Suprapubic skin (tissue), 4 donors: Measurements from ENCODE around the gene GATAD2A. TPM values are rescaled to one million over a fixed set of nuclear protein-coding genes. Genes with fewer than 3 reads are reported as not detected.
A peak's percentile ranks its signal among the peaks of the same experiment; 100 is the strongest.

Experiments used
- DNase-seq, 2 donors: peaks; one replicate each; pipeline ENCODE4 v3.0.0-alpha.2; 2019; ENCODE audit warnings: low spot score in 2 of 2
- H3K27ac ChIP-seq: fragments of 200-600 bp; sonication (generic); one replicate; pipeline ENCODE4 v1.5.1; 2019
- H3K27me3 ChIP-seq: fragments of 200-600 bp; sonication (generic); one replicate; pipeline ENCODE4 v1.5.1; 2019
- H3K36me3 ChIP-seq: fragments of 200-600 bp; sonication (generic); one replicate; pipeline ENCODE4 v1.5.1; 2019
- H3K4me1 ChIP-seq: fragments of 200-600 bp; sonication (generic); one replicate; pipeline ENCODE4 v1.5.1; 2019
- H3K4me3 ChIP-seq: fragments of 200-600 bp; sonication (generic); one replicate; pipeline ENCODE4 v1.5.1; 2019; ENCODE audit warnings: mild to moderate bottlenecking
- H3K9me3 ChIP-seq: fragments of 200-600 bp; sonication (generic); one replicate; pipeline ENCODE4 v1.5.1; 2019
- CTCF ChIP-seq, 2 donors: fragments of 200-600 bp in 1 of 2; fragments of 450-650 bp in 1 of 2; sonication (generic) in 1 of 2; IDR thresholded peaks; one replicate each; pipeline ENCODE4 v1.5.1; 2016 to 2019; ENCODE audit warnings: antibody characterized with exemption in 2 of 2, mild to moderate bottlenecking in 1 of 2, moderate library complexity in 1 of 2
- EP300 ChIP-seq: sonication (generic); formaldehyde crosslinking; IDR thresholded peaks from one replicate; pipeline ENCODE4 v1.6.1; 2017; ENCODE audit warnings: antibody characterized with exemption
- POLR2A ChIP-seq, 2 donors: fragments of 450-650 bp; IDR thresholded peaks; one replicate each; pipeline ENCODE4 v1.6.1; 2017; ENCODE audit warnings: antibody characterized with exemption in 2 of 2, mild to moderate bottlenecking in 2 of 2, moderate library complexity in 2 of 2
- POLR2AphosphoS5 ChIP-seq, 3 donors: sonication (generic); formaldehyde crosslinking; IDR thresholded peaks; one replicate each; pipeline ENCODE4 v1.6.1; 2017; ENCODE audit warnings: antibody characterized with exemption in 3 of 3
- WGBS: methylation state at CpG from one replicate; pipeline ENCODE4 v1.1.5; 2018; 5-methylcytosine and 5-hydroxymethylcytosine counted together
- total RNA-seq, 4 donors: library from RNA; depleted of rRNA; stranded (reverse); fragments of >200 nt; gene quantifications; one replicate each; pipeline ENCODE4 v1.1.0, GENCODE V29; 2016

Gene GATAD2A
- total RNA-seq, 4 donors from 2014 or later, result 83.1 to 88.8 (median 86.4) TPM

GRCh38 chr19:19534556-19535265 is 129.2 kb downstream of the GATAD2A start:
- no peak for TF ChIP-seq POLR2AphosphoS5 (IDR thresholded peaks at IDR 0.05)
- no peak for TF ChIP-seq CTCF (IDR thresholded peaks at IDR 0.05)
- TF ChIP-seq EP300, result no peak
- no peak for TF ChIP-seq POLR2A (IDR thresholded peaks at IDR 0.05)
- no peaks in the 10 kb centered on the region for H3K36me3 ChIP-seq
- WGBS, result 81% methylated on average over 25 of the region's 27 CpGs
- no peak for DNase-seq
- H3K4me3 ChIP-seq, result no peak overlapping the region
- no peaks in the 10 kb centered on the region for H3K27me3 ChIP-seq
- no peaks in the 10 kb centered on the region for H3K9me3 ChIP-seq
- H3K4me1 ChIP-seq, result peaks cover 27% of the 10 kb centered on the region
- H3K27ac ChIP-seq, result no peak overlapping the region

GRCh38 chr19:19535311-19536191 is 130.1 kb downstream of the GATAD2A start:
- WGBS, result 90% methylated on average over 11 of the region's 34 CpGs
- no peaks in the 10 kb centered on the region for H3K9me3 ChIP-seq
- DNase-seq, result no peak
- no peak overlapping the region for H3K4me3 ChIP-seq
- H3K27me3 ChIP-seq, result peaks cover 6% of the 10 kb centered on the region
- H3K36me3 ChIP-seq, result no peaks in the 10 kb centered on the region
- H3K4me1 ChIP-seq, result peaks cover 33% of the 10 kb centered on the region
- no peak overlapping the region for H3K27ac ChIP-seq
- TF ChIP-seq CTCF (IDR thresholded peaks at IDR 0.05) (no peak), POLR2A (IDR thresholded peaks at IDR 0.05) (no peak), EP300 (no peak), POLR2AphosphoS5 (IDR thresholded peaks at IDR 0.05) (no peak)

GRCh38 chr19:19537075-19538048 is 131.9 kb downstream of the GATAD2A start:
- peaks cover 17% of the 10 kb centered on the region for H3K27me3 ChIP-seq
- peak overlapping the region; percentile 41 for H3K4me3 ChIP-seq
- no peak overlapping the region for H3K27ac ChIP-seq
- no peak for DNase-seq
- H3K9me3 ChIP-seq, result no peaks in the 10 kb centered on the region
- no peak for TF ChIP-seq POLR2AphosphoS5 (IDR thresholded peaks at IDR 0.05)
- no peak for TF ChIP-seq EP300
- TF ChIP-seq POLR2A (IDR thresholded peaks at IDR 0.05), result no peak
- TF ChIP-seq CTCF (IDR thresholded peaks at IDR 0.05), result no peak
- no peaks in the 10 kb centered on the region for H3K36me3 ChIP-seq
- WGBS, result 24% methylated on average over 50 of the region's 59 CpGs
- H3K4me1 ChIP-seq, result peaks cover 41% of the 10 kb centered on the region

- no peak for DNase-seq
- 4% methylated on average over 27 of the region's 56 CpGs for WGBS
- peak within 1 kb of the TSS; percentile 41 for H3K4me3 ChIP-seq
- no peak within 1 kb of the TSS for H3K27ac ChIP-seq
- H3K36me3 ChIP-seq, result no peaks in the 10 kb centered on the region
- TF ChIP-seq CTCF (IDR thresholded peaks at IDR 0.05) (no peak), POLR2A (IDR thresholded peaks at IDR 0.05) (no peak), POLR2AphosphoS5 (IDR thresholded peaks at IDR 0.05) (no peak)
- H3K27me3 ChIP-seq, result peaks cover 17% of the 10 kb centered on the region
- H3K4me1 ChIP-seq, result peaks cover 39% of the 10 kb centered on the region
- no peaks in the 10 kb centered on the region for H3K9me3 ChIP-seq
These were observed 132.7 kb downstream of the GATAD2A start, which contains the start of gene CILP2 for GRCh38 chr19:19538061-19538784. Gene CILP2, plus strand, starts transcription at chr19:19538265. Its CDS starts 85 bp downstream, at chr19:19538350.
